GM18511 (cell line): ENCODE measurements around the gene CFAP57.
"Not testable (repeated sequence)": the region's sequence is repeated elsewhere in the genome, so short reads cannot be mapped to it uniquely, and the experiment has no call there.

Source experiments
- ATAC-seq: cut with Tn5 transposase; IDR thresholded peaks from one replicate; pipeline ENCODE4 v1.9.1; 2021; ENCODE audit warnings: mild to moderate bottlenecking, moderate library complexity; ENCODE audit not compliant: unreplicated experiment

Gene CFAP57

GRCh38 chr1:43171876-43172526 is at the start of gene CFAP57, which contains the start of gene EBNA1BP2:
Gene CFAP57, plus strand, starts transcription at chr1:43172330. Its CDS starts 424 bp downstream, at chr1:43172754.
Gene EBNA1BP2, minus strand, starts transcription at chr1:43172290. Its CDS starts 172 bp downstream, at chr1:43172118.
- peak; percentile 93 for ATAC-seq

DNA sequence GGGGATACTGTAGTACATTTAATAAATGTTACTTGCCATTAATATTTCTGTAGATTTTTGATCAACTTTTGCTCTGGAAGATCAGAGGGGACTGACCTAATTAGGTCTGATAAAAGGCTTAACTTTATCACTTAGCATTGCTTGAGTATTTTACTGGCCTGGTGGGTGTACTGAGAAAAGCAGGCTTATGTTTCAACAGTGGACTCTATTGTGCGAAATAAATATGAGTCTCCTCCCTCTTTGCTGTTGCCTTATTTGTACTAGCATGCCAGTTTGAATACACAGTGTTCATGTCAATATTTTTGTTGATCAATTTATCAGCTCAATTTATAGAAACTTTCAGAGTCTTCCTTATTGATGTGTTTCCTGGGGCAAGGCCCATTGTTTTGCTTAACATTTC is 49.1 kb upstream of the CFAP57 start:
- no peak for ATAC-seq

DNA sequence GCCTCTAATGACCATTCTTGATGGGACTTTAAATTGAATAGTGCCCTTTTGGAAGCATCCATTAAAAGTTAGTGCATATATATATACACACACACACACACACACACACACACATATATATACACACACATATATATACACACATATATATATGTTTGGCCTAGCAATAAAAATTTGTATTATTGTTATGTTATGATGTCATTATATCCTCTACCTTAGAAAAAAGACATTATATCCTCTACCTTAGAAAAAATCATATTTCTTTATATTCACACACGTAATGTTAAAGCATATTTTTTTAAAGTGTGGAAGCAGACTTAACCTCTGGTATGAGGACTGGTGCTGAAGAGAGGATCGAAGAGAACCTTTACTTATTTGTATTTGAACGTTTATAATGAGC is 43.3 kb upstream of the CFAP57 start:
- no peak for ATAC-seq

GRCh38 chr1:43129426-43129825 is 42.7 kb upstream of the CFAP57 start:
- ATAC-seq, result no peak

GRCh38 chr1:43134068-43134467 is 38.1 kb upstream of the CFAP57 start:
- no peak for ATAC-seq

DNA sequence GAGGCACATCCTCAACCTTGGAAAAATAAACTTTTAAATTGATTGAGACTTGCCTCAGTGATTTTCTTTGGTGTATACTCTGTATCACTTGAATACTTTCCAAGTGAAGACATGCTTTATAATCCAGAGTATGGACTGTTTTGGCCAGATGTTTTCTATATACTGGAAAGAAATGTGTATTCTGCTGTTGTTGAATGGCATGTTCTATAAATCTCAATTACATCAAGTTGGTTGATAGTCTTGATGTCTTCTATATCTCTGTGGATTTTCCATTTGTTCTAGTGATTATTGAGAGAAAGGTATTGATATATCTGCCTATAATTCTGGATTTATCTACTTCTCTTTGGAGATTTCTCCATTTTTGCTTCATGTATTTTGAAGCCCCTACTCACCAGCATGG is 37.5 kb upstream of the CFAP57 start:
- ATAC-seq, result no peak

DNA sequence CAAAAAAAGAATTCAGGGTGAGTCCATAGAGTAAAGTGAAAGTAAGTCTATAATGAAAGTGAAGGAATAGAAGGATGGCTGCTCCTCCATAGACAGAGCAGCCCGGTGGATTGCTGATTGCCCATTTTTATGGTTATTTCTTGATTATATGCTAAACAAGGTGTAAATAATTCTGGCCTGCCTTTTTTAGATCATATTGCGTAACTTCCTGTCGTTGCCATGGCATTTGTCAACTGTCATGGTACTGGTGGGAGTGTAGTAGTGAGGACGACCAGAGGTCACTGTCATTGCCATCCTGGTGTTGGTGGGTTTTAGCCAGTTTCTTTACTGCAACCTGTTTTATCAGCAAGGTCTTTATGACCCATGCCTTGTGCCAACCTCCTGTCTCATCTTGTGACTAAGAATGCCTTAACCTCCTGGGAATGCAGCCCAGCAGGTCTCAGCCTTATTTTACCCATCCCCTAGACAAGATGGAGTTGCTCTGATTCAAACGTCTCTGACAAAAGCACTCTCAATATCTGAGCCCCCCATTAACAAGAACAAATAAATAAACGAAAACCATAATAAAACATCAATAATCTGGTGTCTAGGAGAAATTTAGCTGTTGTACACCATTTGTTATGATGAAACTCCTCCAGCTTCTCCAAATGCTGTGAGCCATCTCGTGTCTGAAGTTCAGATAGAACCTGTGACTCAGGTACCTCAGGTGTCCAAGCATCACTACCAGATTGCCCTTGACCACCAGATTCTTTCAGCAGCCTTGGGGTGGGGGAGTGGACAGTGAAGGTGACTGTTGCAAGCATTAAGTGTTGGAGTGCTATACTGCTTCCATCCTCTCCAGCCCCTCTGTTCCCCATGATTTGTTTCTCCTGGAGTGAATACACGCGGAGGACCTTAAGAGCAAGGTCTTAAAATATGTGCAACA is 36.0 kb upstream of the CFAP57 start:
- ATAC-seq, result no peak

GRCh38 chr1:43137445-43138052 is 34.6 kb upstream of the CFAP57 start:
- ATAC-seq, result no peak

DNA sequence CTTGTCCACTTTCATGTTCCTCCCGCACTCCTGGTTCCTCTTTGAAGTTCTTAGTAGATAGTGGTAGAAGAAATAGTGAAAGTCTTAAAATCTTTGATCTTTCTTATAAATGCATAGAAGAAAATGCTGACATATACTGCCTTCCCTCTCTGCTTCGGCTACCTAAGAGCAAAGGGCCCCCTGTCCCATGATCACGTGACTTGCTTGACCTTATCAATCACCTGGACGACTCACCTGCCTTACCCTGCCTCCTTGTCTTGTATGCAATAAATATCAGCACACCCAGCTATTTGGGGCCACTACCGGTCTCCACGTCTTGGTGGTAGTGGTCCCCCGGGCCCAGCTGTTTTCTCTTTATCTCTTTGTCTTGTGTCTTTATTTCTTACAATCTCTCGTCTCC is 32.8 kb upstream of the CFAP57 start:
- ATAC-seq, result not testable (repeated sequence)

GRCh38 chr1:43140010-43140409 is 32.1 kb upstream of the CFAP57 start:
- no peak for ATAC-seq

DNA sequence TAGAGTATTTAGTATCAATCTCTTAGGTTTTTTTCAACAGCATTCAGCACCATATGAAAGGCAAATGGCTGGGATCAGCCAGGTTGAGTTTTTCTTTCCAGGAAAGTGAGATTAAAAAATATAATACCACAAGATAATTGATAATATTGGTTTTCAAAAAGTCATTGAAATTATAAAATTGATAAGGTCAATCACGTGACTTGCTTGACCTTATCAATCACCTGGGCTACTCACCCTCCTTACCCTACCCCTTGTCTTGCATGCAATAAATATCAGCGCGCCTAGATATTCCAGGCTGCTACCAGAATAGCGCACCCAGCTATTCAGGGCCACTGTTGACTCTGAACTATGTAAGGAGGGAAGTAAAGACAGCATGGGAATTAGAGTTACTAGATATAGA is 31.5 kb upstream of the CFAP57 start:
- no peak for ATAC-seq

DNA sequence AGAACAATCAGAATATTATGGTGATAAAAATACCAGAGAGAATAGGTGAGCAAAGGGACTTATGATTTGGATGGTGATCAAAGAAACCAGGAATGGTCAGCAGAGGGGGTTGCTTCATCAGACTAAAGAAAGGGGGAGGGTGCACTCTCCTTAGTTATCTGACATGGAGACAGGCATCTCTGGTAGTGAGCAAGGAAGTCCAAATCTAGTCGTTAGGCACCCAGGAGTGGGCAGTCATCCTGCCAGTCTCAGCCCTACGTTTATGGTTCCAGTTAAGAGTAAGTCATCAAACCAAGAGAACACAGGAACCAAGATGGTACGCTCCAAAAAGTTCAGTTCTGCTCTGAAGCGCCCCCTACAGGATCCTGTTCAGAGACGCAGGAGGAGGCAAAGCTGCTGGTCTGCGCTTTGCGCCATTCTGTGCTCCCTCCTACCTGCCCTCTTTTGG is 28.7 kb upstream of the CFAP57 start:
- no peak for ATAC-seq

- no peak for ATAC-seq
Observed at GRCh38 chr1:43144237-43144636, 27.9 kb upstream of the CFAP57 start.

DNA sequence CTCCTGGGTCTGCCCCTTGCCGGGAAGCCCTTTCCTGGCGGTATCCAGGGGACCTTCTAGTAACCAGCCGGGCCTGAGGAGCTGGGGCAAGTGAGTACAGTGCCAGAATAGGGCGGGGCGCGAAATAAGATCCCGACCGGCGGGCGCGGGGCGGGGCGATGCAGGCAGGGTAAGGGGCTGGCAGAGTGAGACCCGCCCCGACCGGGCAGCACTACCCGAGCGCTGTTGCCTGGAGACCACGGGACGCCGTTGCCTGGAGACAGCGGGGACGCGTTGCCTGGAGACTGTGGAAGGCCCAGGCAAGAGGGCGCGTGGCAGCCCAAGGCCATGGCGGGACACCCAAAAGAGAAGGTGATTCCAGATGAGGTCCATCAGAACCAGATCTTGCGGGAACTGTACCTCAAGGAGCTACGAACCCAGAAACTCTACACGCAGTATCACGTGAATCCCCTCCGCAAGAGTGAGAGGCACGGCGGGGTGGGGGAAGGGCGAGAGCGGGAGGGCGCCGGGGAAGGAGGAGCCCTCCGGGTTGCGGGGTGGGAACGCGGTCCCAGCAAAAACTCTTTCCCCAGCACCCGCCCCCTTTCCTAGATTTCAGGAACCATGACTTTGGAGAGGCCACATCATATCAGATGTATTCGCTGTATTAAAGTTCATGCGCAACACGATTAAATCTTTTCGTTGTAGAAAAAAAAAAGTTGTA is 24.4 kb upstream of the CFAP57 start:
- ATAC-seq, result no peak

DNA sequence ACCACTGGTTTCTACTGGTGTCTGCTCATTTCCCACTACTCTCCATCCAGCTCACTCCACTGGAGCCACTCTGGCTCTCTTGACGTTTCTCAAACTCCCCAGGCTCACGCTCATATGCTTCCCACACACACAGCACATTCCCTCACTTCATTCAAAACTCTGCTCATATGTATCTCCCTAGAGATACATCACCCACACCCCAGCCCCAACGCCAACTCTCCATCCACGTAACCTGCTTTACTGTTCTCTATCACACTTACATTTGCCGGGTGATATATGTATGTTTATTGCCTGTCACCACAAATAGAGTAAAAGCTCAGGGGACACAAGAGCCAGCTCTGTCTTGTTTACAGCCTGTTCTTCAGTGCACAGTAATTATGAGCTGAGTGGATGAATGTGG is 22.2 kb upstream of the CFAP57 start:
- ATAC-seq, result no peak

DNA sequence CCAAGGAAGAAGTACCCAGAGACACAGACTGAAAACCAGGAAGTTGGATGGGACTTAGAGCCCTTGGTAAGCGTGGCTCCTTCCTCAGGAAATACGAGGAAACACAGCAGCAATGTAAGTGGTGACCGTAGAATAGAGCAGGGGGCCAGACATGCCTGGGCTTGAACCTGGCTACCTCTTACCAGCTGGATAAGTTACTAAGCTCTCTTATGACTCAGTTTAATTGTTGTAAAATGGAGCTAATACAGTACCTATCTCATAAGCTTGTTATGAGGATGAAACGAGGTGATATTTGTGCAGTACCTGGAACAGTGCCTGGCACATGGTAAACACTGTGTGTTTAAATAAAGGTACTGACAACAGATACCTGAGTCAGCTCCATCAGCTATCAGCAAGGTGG is 19.3 kb upstream of the CFAP57 start:
- ATAC-seq, result no peak

DNA sequence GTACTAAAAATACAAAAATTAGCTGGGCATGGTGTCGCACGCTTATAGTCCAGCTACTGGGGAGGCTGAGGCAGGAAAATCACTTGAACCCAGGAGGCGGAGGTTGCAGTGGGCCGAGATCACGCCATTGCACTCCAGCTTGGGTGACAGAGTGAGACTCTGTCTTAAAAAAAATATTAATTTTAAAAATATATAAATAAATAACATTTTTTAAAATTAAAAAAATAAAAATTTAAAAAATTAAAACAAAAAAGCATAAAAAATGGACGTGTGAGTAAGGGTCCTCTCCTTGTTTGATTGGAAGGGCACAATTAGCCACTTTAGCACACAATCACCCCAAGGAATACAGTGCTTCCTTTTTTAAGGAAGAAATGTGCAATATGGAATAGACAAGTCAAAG is 18.7 kb upstream of the CFAP57 start:
- ATAC-seq, result no peak

DNA sequence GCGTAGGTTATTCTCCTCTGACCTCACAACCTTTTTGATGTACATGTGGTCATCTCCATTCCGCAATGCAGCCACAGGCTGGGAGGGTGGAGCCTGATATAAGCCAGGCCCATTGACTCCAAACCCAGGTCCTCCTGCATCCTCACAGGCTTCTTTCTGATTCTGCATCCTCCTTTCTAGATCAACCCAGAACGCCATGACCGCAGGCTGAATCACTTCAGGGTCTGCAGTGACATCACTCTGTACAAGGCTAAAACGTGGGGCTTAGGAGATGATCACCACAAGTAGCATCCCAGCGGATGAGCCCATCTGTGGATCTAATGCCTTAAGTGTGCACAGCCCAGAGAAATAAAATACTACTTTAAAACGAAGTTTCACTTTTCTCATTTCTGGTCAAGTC is 16.1 kb upstream of the CFAP57 start:
- ATAC-seq, result no peak

GRCh38 chr1:43165162-43165561 is 7.0 kb upstream of the CFAP57 start:
- no peak for ATAC-seq

DNA sequence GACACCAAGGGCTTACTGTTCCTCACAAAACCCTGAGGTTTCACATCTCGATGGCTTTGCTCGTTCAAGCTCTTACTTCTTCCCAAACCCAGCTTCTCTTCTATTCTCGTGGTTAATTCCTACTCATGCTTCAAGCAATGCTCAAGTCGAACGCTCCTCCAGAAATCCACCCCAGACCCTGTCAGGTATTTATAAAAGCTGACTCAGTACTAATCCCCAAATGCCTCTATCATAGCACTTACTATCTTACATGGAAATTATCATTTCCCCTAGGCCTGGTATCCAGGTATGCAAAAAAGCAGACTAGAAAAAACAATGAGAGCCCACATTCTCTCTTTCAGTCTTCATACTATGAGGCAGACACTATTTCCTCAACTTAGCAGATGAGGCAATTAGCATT is 6.4 kb upstream of the CFAP57 start:
- ATAC-seq, result no peak

DNA sequence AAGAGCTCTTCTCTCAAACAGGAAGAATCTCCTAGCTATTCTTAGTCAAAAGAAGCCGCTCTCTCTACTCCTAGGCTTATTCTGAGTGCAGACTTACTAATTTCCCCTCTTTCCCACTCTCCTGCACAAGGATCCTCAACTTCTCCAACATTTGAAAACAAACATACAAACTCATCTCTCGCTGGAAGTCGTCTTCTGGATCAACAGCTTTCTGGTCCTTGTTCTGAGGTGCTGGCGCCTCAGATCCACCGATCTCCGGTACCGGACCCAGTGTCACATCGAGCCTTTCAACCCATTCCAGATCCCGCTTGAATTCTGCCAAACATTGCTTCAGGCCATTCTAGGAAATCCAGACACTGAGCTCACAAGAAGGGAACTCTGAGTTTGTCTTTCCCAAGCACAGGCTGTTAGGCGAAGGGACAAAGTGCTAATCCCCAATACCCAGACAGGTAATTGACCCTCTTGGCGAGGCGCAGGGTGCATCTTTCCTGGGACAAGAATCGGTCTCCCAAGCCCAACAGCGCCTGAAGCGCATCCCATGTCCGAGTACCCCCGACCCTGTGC is 736 bp upstream of the CFAP57 start:
- ATAC-seq, result no peak
